ENCODE data around the gene TSHZ2.

Gene TSHZ2

GRCh38 chr20:53165452-53165851 is 193.3 kb downstream of the TSHZ2 start:
- DNase-seq (ENCODE audit: low read depth) = no peak

DNA sequence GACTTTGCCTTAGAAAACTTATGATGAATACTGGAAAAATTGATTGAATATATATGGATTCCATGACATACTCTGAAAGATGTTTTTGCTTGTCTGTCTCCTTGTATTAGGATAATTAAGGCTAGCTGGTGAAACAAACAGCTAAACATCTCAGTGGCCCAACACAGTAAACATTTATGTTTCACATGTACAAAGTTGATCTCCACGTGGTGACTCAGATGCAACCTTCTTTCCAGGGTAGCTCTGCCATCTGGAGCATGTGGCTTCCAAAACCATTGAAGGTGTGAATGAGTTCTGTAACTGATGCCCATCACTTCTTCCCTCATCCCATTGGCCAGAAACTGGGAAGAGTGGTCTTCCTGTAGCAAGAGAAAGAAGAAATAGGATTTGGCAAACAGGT is 196.3 kb downstream of the TSHZ2 start:
- no peak for DNase-seq (ENCODE audit: low read depth)

GRCh38 chr20:53170196-53170595 is 198.0 kb downstream of the TSHZ2 start:
- no peak for DNase-seq (ENCODE audit: low read depth)

- DNase-seq (ENCODE audit: low read depth) = no peak
Observed at GRCh38 chr20:53171065-53171464, 198.9 kb downstream of the TSHZ2 start.

DNA sequence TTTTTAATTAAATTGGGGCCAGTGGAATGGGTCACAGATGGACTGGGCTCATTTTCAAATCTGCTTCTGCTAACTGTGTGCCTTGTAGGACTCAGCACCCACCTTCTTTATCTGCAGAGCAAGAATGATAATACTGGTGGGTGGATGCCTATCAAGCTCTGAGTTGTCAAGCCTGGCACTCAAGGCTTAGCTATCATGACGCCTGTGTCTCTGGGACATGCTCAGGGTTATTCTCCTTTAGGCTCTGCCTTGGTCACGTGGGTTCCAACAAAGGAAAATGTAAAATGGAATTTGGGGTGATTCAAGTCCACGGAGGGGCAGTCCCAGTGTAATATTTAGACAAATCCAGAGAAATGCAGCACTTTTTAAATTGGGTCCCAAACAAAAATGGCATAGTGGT is 202.3 kb downstream of the TSHZ2 start:
- DNase-seq (ENCODE audit: low read depth) = no peak

DNA sequence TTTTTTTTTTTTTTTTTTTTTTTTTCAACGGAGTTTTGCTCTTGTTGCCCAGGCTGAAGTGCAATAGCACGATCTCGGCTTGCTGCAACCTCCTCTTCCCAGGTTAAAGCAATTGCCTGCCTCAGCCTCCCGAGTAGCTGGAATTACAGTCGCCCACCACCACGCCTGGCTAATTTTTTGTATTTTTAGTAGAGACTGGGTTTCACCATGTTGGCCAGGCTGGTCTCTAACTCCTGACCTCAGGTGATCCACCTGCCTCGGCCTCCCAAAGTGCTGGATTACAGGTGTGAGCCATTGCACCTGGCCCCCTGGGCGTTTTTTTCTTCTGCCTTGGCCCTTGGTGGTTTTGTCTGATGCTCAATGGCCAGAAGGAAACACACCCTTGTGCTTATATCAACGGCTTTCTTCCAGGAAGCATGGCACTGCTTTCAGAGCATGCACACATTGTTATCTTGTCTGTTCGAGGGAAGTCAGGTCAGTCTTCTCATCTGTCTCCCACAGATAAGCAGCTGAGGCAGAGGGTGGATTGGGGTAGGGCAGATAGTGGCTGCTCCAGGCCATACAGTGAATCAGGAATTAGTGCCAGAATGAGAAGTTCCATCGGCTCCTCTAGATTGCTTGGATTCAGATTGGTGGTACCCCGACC is 203.1 kb downstream of the TSHZ2 start:
- DNase-seq (ENCODE audit: low read depth) = no peak

DNA sequence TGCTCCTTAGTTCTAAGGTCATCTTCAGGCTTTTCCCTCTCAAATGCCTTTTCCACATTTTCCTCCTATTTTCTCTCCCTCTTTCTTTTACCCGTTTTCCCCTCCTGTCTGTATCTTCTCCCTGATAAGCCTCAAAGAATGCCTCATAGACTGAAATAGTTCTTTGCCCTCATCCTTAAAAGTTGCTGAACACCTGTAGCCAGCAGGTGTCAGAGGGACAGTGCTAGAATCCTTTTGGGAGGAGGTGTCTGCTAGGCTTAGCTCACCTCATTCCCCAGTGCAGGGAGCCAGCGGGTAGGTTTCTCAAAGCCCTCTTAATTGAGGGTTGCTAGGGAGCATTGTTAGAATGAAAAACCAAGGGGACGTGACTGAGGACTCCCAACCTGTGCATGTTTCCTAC is 204.0 kb downstream of the TSHZ2 start:
- no peak for DNase-seq (ENCODE audit: low read depth)

- DNase-seq (ENCODE audit: low read depth) = no peak
Observed at GRCh38 chr20:53177687-53178086, 205.5 kb downstream of the TSHZ2 start.

- DNase-seq (ENCODE audit: low read depth) = no peak
Observed at GRCh38 chr20:53179749-53180148, 207.6 kb downstream of the TSHZ2 start.

GRCh38 chr20:53180928-53181362 is 208.8 kb downstream of the TSHZ2 start:
- no peak for DNase-seq (ENCODE audit: low read depth)

DNA sequence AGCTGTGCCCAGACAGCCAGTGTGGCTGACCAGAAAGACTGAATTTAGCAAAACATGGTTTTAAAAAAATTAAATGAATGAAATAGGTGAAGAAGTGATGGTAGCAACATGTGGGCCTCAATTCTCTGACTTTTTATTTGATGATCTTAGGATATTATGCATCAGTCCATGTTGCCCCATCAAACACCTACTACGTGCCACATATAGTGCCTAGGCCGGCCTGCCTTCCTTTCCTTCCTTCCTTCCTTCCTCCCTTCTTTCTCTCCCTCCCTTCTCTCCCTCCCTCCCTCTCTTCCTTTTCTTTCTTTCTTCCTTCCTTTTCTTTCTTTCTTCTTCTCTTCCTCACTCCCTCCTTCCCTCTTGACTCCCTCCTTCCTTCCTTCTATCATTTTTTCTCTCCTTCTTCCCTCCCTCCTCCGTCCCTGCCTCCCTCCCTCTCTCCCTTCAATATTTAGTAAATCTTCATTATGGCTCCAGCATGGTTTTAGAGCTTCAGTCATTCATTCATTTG is 209.8 kb downstream of the TSHZ2 start:
- DNase-seq (ENCODE audit: low read depth) = no peak

GRCh38 chr20:53183181-53183580 is 211.0 kb downstream of the TSHZ2 start:
- no peak for DNase-seq (ENCODE audit: low read depth)

DNA sequence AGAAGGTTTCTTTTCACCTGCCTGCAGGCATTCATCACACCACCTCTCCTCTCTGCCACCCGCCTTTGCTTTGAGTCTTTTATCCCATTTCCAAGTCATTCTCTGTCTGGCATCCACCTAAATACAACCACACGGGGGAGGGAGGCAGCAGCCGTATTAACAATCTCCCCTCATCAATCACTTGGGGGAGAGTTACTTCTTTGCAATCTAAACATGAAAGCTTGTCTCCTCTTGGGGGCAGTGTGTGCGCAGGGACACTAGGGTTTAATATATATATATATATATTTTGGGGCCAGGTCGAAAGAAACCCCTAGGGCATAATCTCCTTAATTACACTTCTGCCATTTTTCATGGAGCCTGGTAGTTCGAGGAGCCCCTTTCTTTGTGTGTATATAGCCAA is 214.5 kb downstream of the TSHZ2 start:
- no peak for DNase-seq (ENCODE audit: low read depth)

DNA sequence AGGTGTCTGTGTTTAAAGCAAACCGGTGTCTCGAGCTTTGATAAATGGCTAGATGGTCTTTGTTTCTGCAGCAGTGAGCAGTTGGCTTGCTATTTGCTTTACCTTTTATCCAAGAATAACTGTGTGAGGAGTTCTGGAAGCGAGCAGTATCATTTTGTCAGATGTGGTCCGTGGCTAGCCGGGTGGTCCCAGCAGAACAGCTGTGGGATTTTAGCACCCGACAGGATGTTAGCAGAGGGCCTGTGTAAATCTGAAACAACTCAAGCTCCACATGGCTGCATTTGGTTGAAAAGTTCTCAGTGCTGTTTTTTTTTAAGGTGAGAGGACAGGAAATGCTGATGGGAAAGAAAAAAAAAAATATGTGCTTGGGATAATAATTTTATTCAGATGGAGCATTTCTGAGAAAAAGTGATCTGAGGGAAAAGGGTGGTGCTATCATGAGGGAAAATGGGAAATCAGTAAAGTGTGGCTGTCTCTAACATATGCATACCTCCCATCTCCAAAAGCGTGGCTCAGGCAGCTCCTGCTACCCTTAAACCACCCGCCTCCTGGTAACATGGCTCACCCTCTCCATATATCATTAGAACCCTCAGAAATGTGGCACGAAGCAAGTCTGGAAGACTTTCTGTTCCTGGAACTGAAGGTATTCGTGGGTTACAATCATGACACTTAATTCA is 215.4 kb downstream of the TSHZ2 start:
- DNase-seq (ENCODE audit: low read depth) = no peak

- DNase-seq (ENCODE audit: low read depth) = no peak
Observed at GRCh38 chr20:53190225-53190624, 218.1 kb downstream of the TSHZ2 start.

GRCh38 chr20:53191957-53192356 is 219.8 kb downstream of the TSHZ2 start:
- no peak for DNase-seq (ENCODE audit: low read depth)

DNA sequence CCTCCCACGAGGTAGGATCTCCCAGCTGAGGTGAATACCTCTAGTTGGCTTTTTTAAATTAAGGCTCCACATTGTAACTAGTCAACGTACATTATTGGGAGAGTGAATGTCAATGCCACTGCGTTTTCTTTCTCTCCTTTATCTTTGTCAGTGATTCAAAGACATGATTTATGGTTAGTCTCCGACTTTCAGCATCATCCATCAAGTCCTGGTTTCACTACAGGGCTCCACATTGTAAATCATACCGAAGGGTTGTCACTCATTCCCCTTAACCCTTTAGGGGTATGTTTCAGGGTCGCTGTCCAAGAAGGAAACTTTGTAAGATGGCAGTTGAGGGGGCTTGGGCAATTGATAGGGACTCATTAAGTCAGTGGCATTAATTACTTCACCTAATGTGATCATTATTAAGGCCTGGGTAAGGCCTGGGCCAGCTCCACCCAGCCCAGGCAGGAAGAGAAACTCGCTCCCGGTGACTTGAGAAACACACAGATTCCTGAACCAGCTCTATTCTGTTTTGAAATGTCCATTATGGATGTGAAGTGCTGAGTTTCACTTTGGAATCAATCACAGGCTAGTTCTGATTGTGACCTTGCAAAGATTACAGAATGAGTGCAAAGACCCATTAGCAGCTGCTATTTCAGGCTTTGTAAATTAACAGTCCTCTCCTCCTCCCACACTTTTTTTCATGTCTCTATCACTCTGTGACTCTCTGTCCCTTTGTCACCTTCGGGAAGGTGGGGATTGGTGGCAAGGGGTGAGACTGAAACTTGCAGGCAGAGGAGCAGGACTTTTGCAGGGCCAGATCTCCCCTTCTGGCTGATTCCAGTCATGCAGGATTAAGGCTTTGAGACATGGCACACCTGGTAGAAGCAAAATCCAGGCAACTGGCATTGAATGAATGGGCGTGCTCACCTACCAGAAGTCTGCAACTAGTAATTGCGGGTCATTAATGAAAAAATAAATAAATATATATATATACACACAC is 222.4 kb downstream of the TSHZ2 start:
- no peak for DNase-seq (ENCODE audit: low read depth)

DNA sequence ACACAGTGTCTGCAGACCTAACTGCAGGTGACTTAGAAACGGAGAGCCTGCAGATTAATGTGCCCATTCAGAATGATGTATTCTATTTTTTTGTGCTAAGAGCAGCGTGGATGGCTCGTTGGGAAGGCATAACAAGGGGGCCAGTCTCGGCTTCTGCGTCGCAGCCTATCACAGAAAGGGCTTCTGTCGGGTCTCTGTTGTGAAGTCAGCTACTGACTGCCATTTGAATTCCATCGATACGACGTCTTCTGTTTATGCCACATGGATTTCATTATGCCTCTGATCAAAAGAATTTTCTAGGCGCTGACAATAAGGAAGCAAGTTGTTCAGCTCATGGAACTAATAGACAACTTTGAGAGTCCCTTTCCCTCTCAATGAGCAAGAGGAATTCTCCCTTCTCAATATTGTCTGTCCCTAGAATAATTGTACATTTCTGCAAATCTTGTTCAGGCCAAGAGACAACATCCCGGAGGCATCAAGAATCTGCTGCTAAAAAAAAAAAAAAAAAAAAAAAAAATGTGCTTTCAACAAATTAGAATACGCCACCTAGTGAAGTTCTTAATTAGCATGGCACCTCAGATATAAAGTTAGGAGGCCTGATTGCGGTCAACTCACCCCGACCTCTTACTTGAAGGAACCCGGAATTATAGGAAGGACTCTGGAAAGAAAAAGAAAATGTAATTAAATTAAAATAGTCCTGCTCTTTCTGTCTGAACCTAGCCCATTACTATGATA is 223.9 kb downstream of the TSHZ2 start:
- no peak for DNase-seq (ENCODE audit: low read depth)

DNA sequence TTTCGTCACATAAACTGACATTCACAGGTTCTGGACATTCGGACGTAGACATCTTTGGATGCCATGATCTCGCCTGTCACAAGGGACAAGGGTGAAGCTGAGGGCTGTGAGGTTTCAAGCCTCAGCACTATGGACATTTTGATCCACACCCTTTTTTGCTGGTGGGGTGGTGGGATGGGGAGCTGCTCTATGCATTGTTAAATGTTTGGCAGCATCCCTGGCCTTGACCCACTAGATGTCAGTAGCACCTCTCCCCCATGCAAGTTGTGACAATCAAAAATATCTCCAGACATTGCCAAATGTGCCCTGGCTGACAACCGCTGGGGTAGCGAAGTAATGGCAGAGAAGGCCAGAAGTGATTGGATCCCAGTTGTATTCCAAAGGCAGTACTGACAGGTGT is 229.4 kb downstream of the TSHZ2 start:
- DNase-seq (ENCODE audit: low read depth) = no peak

DNA sequence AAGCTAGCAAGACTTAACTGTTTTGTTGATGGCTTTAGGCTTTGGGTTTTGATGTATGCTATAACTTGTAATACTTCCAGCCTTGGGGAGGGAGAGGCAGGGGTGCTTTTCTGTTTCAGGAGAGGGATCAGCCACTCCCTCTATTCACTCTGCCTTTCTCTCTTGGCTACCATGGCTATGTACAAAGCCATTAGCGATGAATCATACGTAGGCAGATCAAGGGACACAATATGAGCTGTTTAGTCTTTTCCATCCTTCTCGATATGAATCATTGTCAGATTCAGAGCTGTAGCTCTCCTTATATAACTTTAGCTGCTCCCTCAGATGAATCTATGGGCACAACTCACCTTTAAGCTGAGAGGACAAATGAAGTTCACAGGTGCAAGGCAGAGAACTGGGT is 230.6 kb downstream of the TSHZ2 start:
- no peak for DNase-seq (ENCODE audit: low read depth)

- no peak for DNase-seq (ENCODE audit: low read depth)
Observed at GRCh38 chr20:53205046-53205445, 232.9 kb downstream of the TSHZ2 start.
